GM12872 (cell line): Measurements from ENCODE around the gene SELENOS.

Source experiments
- TF ChIP-seq, protein P1 (sequence below): IDR thresholded peaks from 3 replicates; pipeline ENCODE4 v1.5.1; 2011; ENCODE audit warnings: low read depth, mild to moderate bottlenecking, low read length, moderate library complexity; ENCODE audit not compliant: insufficient read depth

Gene SELENOS

DNA sequence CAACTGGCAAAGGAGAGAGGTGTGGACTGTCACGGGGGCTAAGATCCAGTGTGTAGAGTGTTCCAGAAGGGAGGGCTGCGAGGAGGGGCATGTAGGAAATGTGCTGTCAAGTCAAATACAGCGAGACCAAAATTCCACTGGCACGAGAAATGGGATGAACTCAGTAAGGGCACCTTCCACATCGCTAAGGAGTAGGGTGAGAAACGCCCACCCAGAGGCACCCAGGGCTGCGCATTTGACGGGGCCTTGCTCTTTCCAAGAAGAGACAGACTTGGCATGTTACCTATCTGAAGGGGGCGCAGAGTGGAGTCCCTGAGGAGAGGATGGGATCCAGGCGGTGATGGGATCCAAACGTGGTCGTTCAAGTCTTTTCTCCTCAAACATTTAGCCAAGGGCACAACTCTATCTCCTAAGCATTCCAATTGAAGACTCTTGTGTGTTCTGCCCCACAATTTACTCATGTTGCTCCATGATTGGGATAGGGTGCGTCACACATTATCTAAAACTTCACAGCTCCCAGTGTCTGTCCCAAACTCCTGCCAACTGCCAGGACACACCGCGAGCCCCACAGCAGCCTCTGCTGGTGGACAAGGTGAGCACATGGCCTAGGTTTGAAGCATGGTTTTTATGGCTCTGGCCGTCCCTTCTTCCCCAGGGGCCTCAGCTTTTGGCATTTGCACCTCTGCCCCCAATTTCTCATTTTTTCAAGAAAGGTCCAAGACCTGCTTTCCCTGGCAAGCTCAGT lies 7.6 kb downstream of the SELENOS start:
- TF ChIP-seq, protein P1, sequence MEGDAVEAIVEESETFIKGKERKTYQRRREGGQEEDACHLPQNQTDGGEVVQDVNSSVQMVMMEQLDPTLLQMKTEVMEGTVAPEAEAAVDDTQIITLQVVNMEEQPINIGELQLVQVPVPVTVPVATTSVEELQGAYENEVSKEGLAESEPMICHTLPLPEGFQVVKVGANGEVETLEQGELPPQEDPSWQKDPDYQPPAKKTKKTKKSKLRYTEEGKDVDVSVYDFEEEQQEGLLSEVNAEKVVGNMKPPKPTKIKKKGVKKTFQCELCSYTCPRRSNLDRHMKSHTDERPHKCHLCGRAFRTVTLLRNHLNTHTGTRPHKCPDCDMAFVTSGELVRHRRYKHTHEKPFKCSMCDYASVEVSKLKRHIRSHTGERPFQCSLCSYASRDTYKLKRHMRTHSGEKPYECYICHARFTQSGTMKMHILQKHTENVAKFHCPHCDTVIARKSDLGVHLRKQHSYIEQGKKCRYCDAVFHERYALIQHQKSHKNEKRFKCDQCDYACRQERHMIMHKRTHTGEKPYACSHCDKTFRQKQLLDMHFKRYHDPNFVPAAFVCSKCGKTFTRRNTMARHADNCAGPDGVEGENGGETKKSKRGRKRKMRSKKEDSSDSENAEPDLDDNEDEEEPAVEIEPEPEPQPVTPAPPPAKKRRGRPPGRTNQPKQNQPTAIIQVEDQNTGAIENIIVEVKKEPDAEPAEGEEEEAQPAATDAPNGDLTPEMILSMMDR, result peak; percentile 58

DNA sequence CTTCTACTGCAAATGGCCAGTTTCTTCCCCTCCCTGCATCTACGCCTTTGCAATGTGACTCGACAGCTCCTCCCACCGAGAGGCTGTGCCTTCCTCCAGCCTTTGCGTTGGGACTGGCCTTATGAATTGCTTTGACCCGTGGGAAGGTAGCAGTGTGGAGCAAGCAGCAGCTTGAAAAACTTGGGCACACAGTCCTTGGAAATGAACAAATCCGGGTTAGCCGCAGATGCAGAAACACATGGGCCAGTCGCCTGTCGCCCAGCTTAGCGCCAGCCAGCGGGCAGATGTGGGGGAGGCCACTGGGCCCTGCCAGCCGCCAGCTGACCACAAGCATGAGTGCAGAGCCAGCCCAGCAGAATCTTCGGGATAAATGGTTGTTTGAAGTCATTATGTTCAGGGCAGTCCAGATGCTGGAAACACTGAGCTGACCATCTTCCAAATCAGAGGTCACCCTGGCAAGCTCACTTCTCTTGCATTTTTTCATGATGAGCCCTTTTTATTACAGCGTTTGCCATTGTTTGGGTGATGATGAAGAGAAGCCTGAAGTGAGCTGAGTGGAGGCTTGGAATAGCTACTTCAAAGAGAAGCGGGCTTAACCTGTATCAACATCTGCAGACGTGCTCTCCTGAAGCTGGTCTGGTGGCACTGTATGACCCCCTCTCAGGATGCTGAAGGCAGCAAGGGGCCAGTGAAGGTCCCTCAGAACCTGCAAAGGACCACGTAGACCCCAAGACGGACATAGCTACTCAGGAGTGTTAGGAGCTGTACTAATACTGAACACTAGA lies 9.8 kb downstream of the SELENOS start:
- TF ChIP-seq, protein P1, result no peak

DNA sequence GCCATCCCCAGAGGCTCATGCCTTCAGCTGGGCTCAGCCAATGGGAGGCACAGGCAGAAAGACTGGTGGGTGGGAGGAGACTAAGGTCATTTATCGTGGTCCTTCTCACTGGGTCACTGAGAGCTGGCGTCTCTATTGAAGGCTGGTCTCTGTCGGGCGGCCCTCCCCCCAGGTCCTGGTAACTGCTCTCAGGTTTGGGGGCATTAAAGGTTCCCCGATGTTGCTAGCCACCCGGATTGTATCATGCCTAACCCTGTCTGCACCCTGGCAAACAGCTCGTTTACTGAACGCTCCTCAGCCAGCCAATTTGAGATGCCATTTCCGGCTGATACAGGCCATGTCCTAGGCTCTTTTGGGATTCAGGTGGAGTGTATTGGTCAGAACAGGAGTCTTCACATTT lies 10.5 kb downstream of the SELENOS start:
- TF ChIP-seq, protein P1, result no peak

DNA sequence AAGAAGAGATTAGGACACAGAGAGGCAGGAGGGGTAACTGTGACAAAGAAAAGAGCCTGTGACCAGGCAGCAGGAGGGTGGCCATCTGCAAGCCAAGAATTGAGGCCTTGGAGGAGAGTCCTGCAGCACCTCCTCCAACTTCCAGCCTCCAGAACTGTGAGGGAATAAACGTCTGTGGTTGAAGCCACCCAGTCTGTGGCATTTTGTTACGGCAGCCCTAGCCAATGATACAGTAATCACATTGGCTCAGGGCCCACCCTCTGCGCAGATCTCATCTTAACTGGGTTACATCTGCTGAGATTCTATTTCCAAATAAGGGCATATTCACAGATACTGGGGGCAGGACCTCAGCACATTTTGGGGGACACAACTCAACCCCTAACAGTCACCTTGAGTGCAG lies 11.3 kb downstream of the SELENOS start:
- TF ChIP-seq, protein P1, result no peak

DNA sequence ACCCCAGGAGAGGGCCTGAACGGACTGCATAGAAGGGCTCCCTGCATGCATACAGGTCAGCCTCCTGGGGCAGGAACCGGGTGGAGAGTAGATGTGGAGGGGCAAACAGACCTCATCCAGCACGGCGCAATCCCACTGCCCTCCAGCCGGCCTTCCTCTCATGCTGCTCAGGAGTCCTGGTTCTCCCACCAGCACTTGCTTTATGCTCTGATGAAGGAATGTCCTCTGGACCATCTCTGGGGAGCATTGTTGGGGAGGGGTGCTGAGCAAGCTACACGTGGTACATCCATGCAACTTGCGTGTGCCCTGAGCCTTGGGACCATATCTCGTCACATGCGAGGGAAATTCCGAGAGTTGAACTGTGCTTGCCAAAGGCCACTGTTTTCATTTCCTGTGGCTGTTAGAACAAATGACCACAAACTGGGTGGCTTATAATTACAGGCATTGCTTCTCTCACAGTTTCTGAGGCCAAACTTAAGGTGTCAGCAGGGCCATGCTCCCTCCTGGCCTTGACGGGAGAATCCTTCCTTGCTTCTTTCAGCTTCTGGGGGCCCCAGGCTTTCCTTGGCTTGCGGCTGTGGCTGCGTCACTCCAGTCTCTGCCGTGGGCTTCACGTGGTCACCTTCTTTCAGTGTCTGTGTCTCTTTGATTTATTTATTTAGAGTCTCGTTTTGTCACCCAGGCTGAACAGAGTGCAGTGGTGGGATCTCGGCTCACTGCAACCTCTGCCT lies 12.2 kb downstream of the SELENOS start:
- TF ChIP-seq, protein P1, result no peak

DNA sequence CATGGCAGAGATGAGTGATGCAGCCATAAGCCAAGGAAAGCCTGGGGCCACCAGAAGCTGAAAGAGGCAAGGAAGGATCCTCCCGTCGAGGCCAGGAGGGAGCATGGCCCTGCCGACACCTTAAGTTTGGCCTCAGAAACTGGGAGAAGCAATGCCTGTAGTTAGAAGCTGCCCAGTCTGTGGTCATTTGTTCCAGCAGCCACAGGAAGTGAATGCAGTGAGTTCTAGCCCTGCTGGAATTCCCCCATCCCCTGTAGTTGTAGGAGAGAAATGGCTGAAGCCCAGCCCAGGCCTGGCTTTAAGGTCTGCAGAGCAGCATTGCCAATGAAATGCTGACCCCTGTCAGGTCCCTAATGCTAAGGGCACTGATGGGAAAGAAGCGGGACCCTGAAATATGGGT lies 13.3 kb downstream of the SELENOS start:
- TF ChIP-seq, protein P1, result no peak

DNA sequence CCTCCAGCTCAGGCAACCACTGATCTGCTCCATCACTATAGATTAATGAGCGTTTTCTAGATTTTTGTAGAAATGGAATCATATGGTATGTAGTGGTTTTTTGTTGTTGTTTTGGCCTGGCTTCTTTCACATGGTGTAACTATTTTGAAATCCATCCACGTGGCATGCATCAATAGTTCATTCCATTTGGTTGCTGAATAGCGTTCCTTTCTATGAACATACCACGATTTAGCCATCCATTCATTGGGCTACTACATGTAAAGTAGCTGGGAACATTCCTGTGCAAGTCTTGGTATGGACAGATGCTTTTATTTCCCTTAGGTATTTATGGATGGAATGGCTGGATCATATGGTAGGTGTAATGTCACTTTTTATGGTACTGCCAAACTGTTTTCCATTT lies 14.7 kb downstream of the SELENOS start:
- TF ChIP-seq, protein P1, result no peak
